HTR-8/SVneo (cell line): ENCODE results near the gene L3MBTL3.
"Not testable (repeated sequence)": the region's sequence is repeated elsewhere in the genome, so short reads cannot be mapped to it uniquely, and the experiment has no call there.

Source experiments
- DNase-seq: peaks from one replicate; pipeline ENCODE4 v3.0.0; 2011; ENCODE audit warnings: low spot score, mixed read lengths; ENCODE audit not compliant: insufficient read length
- FAIRE-seq: peaks from 2 replicates; lab custom pipeline; 2011; peaks lifted over from hg19 to GRCh38; lab: Jason Lieb, UNC

Gene L3MBTL3

DNA sequence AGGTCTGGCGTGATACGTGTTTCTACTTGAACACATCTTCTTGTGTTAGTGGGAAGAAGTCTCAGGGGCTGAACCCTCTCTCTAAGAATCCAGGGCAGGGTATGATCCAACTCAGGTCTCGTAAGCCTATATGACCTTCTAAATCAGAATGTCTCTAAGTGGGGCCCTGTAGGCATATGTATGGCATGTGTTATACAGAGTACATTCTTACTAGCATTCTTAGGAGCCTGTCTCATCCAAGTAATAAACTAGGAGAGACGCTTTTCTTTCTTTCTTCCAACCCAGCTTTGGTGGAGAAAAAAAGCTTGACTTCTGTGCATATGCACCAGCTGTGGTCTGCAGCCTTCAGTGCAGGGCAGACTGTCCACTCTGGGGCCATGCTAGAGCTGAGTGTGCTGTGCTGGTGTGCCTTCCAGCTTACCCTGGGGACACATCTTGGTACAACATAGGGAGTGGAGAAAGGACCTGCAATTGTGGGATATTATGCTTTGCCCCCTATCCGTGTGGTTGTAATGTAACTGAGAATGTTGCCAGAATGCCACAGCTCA is 47.3 kb downstream of the L3MBTL3 start:
- no peak for DNase-seq

GRCh38 chr6:130069485-130069884 is 51.1 kb downstream of the L3MBTL3 start:
- FAIRE-seq (no peak), DNase-seq (no peak)

More for the DNA sequence above, 47.3 kb downstream of the L3MBTL3 start:
- no peak for FAIRE-seq

GRCh38 chr6:130070326-130070725 is 51.9 kb downstream of the L3MBTL3 start:
- FAIRE-seq (no peak), DNase-seq (no peak)

- DNase-seq (no peak), FAIRE-seq (no peak)
These were observed 52.4 kb downstream of the L3MBTL3 start for GRCh38 chr6:130070792-130071191.

GRCh38 chr6:130075879-130076460 is 57.6 kb downstream of the L3MBTL3 start:
- FAIRE-seq (no peak), DNase-seq (no peak)

- DNase-seq: no peak
- FAIRE-seq: no peak
These were observed 58.1 kb downstream of the L3MBTL3 start for GRCh38 chr6:130076512-130076911.

DNA sequence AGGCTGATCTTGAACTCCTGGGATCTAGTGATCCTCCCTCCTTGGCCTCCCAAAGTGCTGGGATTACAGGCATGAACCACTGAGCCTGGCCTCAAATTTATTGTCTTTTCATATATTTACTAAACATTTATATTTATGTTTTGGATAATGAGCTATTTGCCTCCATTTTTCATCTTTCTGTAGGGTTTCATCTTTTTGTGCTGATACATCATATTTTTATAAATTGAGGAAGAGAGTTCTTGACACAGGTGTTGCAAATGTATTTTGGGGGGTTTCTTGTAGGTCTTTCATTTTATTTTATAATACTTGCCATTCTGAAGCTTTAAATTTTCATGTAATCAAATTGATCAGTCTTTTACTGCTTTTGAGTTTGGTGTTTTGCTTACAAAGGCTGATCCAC is 72.4 kb downstream of the L3MBTL3 start:
- no peak for DNase-seq
- no peak for FAIRE-seq

DNA sequence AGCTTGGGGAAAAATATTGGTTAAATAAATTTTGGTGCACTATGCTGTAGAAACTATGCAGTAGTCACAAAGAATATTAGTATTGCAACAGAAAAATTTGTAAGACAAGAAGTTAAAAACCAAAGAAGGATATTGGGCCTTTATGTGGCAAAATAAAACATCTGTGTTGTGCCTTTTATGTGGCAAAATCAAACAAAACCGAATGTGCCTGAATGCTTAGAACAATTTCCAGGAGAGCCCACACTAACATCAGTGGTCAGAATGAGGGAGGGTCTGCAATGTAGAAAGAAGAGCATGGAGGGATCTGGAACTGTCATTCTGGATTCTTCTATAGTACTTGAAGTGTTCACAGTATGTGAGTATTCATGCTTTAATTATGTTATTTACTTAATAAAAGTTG is 75.2 kb downstream of the L3MBTL3 start:
- DNase-seq: no peak
- FAIRE-seq: no peak

- no peak for FAIRE-seq
- no peak for DNase-seq
These were observed 79.9 kb downstream of the L3MBTL3 start for GRCh38 chr6:130098317-130098716.

DNA sequence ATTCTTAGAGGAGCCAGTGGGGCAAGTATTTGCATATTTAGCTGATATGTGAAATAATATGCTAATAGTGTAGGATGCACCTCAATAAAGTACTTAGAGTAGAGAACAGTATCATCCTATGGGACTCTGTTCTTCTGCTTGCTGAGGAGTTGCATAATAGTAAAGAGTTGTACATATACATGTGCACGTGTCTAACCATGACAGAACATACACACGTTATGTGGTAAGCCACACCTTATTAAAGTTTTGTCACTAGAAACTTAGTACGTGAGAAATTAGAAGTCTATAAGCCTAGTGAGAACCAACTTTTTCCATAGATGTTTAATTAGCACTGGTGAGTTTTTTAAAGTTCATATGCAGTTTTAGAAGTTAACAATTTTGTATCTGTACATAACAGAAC is 80.7 kb downstream of the L3MBTL3 start:
- FAIRE-seq (no peak), DNase-seq (no peak)

DNA sequence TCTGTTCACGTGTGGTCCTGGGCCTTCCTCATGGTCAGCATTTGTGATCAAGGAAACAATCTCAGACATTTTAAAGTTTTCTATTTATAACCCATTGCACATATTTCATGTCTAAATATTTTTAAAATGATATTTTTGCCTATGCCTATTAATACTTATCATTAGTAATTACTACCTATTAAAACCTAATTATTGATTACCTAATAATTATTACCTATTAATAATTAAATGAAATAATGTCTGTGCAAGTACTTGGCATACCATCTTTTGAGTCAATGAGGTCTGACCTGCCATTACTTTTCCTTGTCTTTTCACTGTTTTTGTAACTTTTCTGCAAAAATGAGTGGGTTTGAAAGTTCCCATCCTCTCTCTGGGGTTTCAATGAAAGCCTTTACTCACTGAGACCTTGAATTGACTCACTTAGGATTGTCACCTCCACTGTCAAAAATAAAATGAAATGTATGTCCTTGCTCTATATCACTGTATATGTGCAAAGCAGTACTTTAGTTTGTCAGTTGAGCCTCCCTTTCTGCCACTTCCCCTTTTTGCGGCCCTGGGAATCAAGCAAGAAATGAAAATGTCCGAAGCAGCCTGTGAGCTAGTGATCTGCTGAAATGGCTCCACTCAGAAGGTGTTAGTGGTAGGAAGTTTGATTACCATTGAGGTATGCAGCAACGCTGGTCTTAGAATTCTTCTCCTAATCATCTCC is 87.8 kb downstream of the L3MBTL3 start:
- DNase-seq (no peak), FAIRE-seq (no peak)

DNA sequence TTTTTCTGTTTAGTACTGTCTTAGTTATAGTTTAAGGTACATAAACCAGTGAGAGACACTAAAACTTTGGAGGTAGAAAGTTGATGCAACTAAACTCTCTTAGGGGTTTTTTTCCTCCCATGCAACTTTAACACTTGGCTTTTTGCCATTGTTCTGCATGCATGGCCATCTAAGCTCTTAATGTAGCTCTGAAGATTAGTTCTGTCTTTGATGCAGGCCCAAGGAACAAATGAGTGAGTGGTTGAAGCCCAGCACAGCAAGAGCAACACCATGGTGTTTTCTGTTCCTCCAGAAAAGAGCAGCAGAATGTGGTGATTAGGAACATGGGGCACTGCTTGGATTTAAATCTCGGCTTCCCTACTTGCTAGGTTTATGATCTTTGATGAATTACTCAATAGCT is 89.3 kb downstream of the L3MBTL3 start:
- FAIRE-seq (no peak), DNase-seq (no peak)

GRCh38 chr6:130111031-130111430 is 92.7 kb downstream of the L3MBTL3 start:
- FAIRE-seq (no peak), DNase-seq (no peak)

- no peak for DNase-seq
- FAIRE-seq: no peak
These were observed 94.9 kb downstream of the L3MBTL3 start for GRCh38 chr6:130113201-130113710.

- DNase-seq: no peak
- no peak for FAIRE-seq
These were observed 96.7 kb downstream of the L3MBTL3 start for GRCh38 chr6:130115036-130115435.

GRCh38 chr6:130116273-130116672 is 97.9 kb downstream of the L3MBTL3 start:
- FAIRE-seq: no peak
- no peak for DNase-seq

DNA sequence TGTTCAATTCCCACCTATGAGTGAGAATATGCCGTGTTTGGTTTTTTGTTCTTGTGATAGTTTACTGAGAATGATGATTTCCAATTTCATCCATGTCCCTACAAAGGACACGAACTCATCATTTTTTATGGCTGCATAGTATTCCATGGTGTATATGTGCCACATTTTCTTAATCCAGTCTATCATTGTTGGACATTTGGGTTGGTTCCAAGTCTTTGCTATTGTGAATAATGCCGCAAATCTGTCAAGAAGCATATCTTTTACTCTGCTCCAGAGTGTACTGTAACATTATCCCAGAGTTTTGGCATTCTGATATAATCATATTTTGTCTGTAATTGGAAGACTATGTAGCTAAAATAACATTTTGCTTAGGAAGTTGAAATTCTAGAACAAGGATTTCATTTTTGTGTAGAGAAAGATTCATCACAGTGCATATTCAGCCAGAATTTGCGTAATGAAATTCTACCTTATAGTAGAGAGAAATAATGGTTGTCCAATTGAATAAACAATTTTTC is 98.9 kb downstream of the L3MBTL3 start:
- FAIRE-seq, DNase-seq: not testable (repeated sequence)

DNA sequence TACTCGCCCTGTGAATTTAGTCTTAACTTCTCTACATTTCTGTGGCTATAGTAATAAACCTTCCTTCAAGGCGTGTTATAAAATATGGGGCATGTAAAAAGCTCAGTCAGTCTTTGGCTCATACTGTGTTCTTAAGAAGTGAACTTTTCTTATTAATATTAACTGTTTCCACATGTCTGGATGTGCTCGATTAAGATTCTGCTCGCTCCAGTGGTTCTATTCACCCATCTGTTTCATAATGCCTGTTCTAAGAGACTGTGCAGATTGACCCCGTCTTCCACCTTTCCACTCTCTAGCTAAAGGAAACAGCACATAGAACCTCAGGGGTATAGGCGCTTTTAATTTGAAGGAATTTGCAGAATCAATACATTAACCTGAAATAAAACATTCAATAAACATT is 99.9 kb downstream of the L3MBTL3 start:
- FAIRE-seq (no peak), DNase-seq (no peak)

GRCh38 chr6:130119211-130119610 is 100.8 kb downstream of the L3MBTL3 start:
- FAIRE-seq: no peak
- no peak for DNase-seq

DNA sequence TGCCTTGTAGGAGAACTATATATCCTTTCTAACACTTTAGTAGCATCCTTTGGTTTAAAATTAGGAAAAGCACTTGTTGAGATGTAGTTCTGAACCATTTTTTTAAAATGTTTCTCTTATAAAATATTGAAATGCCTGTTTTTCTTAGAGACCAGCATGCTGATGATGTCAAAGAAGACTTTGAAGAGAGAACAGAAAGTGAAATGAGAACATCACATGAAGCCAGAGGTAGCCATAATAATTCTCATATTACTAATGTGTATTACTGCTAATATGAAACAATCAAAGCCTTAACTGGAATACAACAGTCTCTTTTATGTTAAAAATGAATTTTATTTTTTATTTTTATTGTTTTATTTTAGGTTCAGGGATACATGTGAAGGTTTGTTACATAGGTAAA is 102.3 kb downstream of the L3MBTL3 start:
- FAIRE-seq: no peak

DNA sequence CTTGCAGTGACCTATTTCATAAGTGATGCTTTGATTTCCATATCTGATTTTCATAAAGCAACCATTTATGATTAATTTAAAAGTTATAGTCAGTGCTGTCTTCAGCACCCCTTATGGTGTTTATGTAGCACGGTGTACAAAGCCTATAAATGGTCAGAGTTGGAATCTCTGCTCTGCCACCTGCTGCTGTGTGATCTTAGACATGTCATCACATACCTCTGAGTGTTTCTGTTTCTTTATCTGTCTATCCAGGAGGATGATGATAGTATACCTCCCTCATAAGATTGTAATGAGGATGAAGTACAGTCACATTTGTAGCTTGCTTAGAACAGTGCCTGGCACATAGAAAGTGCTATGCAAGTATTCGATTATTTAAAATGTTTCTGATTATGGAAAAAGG is 103.9 kb downstream of the L3MBTL3 start:
- no peak for DNase-seq
- FAIRE-seq: no peak

More for the DNA sequence above, 102.3 kb downstream of the L3MBTL3 start:
- no peak for DNase-seq
